Liver (tissue), 9 donors: ENCODE results near the gene FAM181B. TPM values are rescaled to one million over a fixed set of nuclear protein-coding genes. Genes with fewer than 3 reads are reported as not detected.

Source experiments
- DNase-seq: peaks from one replicate; pipeline ENCODE4 v3.0.0-alpha.2; 2017; ENCODE audit warnings: low spot score
- H3K27ac ChIP-seq, 2 donors: one replicate each; pipeline ENCODE4 v1.7.0; 2013; ENCODE audit warnings: inconsistent platforms in 2 of 2, low read length in 2 of 2, control low read depth in 1 of 2, low read depth in 1 of 2, mild to moderate bottlenecking in 1 of 2
- H3K27me3 ChIP-seq, 4 donors: one replicate each; pipeline versions ENCODE4 v1.6.1 to v1.7.0; 2013; ENCODE audit warnings: low read length in 3 of 4, inconsistent platforms in 1 of 4, mild to moderate bottlenecking in 1 of 4, moderate library complexity in 1 of 4; ENCODE audit not compliant: control insufficient read depth in 4 of 4, insufficient read depth in 4 of 4
- H3K36me3 ChIP-seq, 4 donors: one replicate each; pipeline versions ENCODE4 v1.6.1 to v1.7.0; 2013; ENCODE audit warnings: low read length in 3 of 4, mild to moderate bottlenecking in 3 of 4, low read depth in 1 of 4, moderate library complexity in 1 of 4; ENCODE audit not compliant: control insufficient read depth in 4 of 4, insufficient read depth in 3 of 4
- H3K4me1 ChIP-seq, 4 donors: one replicate each; pipeline versions ENCODE4 v1.6.1 to v1.7.0; 2013; ENCODE audit warnings: low read length in 3 of 4, mild to moderate bottlenecking in 3 of 4, moderate library complexity in 1 of 4; ENCODE audit not compliant: control insufficient read depth in 4 of 4, insufficient read depth in 4 of 4
- H3K4me3 ChIP-seq, 3 donors: one replicate each; pipeline versions ENCODE4 v1.6.1 to v1.7.0; 2013; ENCODE audit warnings: low read length in 3 of 3, control low read depth in 1 of 3, low read depth in 1 of 3, mild to moderate bottlenecking in 1 of 3
- H3K9ac ChIP-seq, 2 donors: one replicate each; pipeline ENCODE4 v1.7.0; 2013; ENCODE audit warnings: low read length in 2 of 2, mild to moderate bottlenecking in 2 of 2, moderate library complexity in 2 of 2, control low read depth in 1 of 2, low read depth in 1 of 2
- H3K9me3 ChIP-seq, 4 donors: one replicate each; pipeline versions ENCODE4 v1.6.1 to v1.7.0; 2013; ENCODE audit warnings: low read length in 3 of 4; ENCODE audit not compliant: control insufficient read depth in 4 of 4
- EGR1 ChIP-seq, 2 donors: IDR thresholded peaks; 2 replicates each; pipeline ENCODE4 v1.6.1; 2016 to 2018; ENCODE audit warnings: antibody characterized with exemption in 2 of 2, low read depth in 2 of 2
- FOXA2 ChIP-seq: IDR thresholded peaks from 2 replicates; pipeline ENCODE4 v1.6.1; 2016; ENCODE audit warnings: antibody characterized with exemption
- GABPA ChIP-seq, 2 donors: IDR thresholded peaks in 1 of 2; conservative IDR thresholded peaks in 1 of 2; 2 replicates each; pipeline ENCODE4 v1.6.1; 2016; ENCODE audit warnings: antibody characterized with exemption in 2 of 2, mild to moderate bottlenecking in 1 of 2, moderate library complexity in 1 of 2
- HNF4A ChIP-seq, 2 donors: conservative IDR thresholded peaks; 2 replicates each; pipeline ENCODE4 v1.6.1; 2016; ENCODE audit warnings: antibody characterized with exemption in 2 of 2, mild to moderate bottlenecking in 2 of 2
- HNF4G ChIP-seq: IDR thresholded peaks from 2 replicates; pipeline ENCODE4 v1.6.1; 2016; ENCODE audit warnings: antibody characterized with exemption
- JUND ChIP-seq, 2 donors: IDR thresholded peaks; 2 replicates each; pipeline ENCODE4 v1.6.1; 2016; ENCODE audit warnings: antibody characterized with exemption in 2 of 2
- NR2F2 ChIP-seq: IDR thresholded peaks from 2 replicates; pipeline ENCODE4 v1.6.1; 2016; ENCODE audit warnings: antibody characterized with exemption
- RAD21 ChIP-seq, 2 donors: IDR thresholded peaks; 2 replicates each; pipeline ENCODE4 v1.6.1; 2016; ENCODE audit warnings: antibody characterized with exemption in 2 of 2, mild to moderate bottlenecking in 2 of 2
- RXRA ChIP-seq, 2 donors: IDR thresholded peaks; 2 replicates each; pipeline ENCODE4 v1.6.1; 2017 to 2018; ENCODE audit warnings: antibody characterized with exemption in 2 of 2, mild to moderate bottlenecking in 1 of 2
- SP1 ChIP-seq: IDR thresholded peaks from 2 replicates; pipeline ENCODE4 v1.6.1; 2018; ENCODE audit warnings: antibody characterized with exemption, mild to moderate bottlenecking
- TAF1 ChIP-seq: conservative IDR thresholded peaks from 2 replicates; pipeline ENCODE4 v1.6.1; 2016; ENCODE audit warnings: antibody characterized with exemption, mild to moderate bottlenecking
- YY1 ChIP-seq: IDR thresholded peaks from 2 replicates; pipeline ENCODE4 v1.6.1; 2016; ENCODE audit warnings: antibody characterized with exemption, mild to moderate bottlenecking
- polyA plus RNA-seq, 2 donors: library from polyadenylated mRNA; stranded (reverse) in 1 of 2; unstranded in 1 of 2; fragments of 200-250 nt in 1 of 2; fragments of >200 nt in 1 of 2; fragmentation: Nextera tagmentation in 1 of 2; extraction: Ambion mirVana in 1 of 2; gene quantifications; one replicate each; pipeline versions ENCODE4 v1.2.1 to v1.2.3, GENCODE V29; 2013 to 2015
- total RNA-seq, 2 donors: library from RNA; depleted of rRNA; stranded (reverse); fragments of >200 nt; gene quantifications; one replicate each; pipeline ENCODE4 v1.2.3, GENCODE V29; 2014
- TF ChIP-seq, protein P1 (sequence below): IDR thresholded peaks from 2 replicates; pipeline ENCODE4 v1.6.1; 2016; ENCODE audit warnings: antibody characterized with exemption, mild to moderate bottlenecking
- TF ChIP-seq, protein P2 (sequence below): IDR thresholded peaks from 2 replicates; pipeline ENCODE4 v1.6.1; 2016; ENCODE audit warnings: antibody characterized with exemption
- TF ChIP-seq, protein P3 (sequence below): fragments of 150-350 bp; IDR thresholded peaks from 2 replicates; pipeline ENCODE4 v1.5.1; 2017; ENCODE audit warnings: improper control_type of control experiment, low read depth, low read length; ENCODE audit not compliant: missing input control
- TF ChIP-seq, protein P4 (sequence below): IDR thresholded peaks from 2 replicates; pipeline ENCODE4 v1.6.1; 2016; ENCODE audit warnings: antibody characterized with exemption
- TF ChIP-seq, protein P5 (sequence below): IDR thresholded peaks from 2 replicates; pipeline ENCODE4 v1.6.1; 2016; ENCODE audit warnings: antibody characterized with exemption
- donor health status: healthy.
- donor health status: healthy.
- donor health status: healthy.
- donor health status: healthy.
- donor health status: healthy.

FAM181B gene
- total and polyA plus RNA-seq, 4 donors: under 0.01 to 0.03 TPM; not detected in 2

DNA sequence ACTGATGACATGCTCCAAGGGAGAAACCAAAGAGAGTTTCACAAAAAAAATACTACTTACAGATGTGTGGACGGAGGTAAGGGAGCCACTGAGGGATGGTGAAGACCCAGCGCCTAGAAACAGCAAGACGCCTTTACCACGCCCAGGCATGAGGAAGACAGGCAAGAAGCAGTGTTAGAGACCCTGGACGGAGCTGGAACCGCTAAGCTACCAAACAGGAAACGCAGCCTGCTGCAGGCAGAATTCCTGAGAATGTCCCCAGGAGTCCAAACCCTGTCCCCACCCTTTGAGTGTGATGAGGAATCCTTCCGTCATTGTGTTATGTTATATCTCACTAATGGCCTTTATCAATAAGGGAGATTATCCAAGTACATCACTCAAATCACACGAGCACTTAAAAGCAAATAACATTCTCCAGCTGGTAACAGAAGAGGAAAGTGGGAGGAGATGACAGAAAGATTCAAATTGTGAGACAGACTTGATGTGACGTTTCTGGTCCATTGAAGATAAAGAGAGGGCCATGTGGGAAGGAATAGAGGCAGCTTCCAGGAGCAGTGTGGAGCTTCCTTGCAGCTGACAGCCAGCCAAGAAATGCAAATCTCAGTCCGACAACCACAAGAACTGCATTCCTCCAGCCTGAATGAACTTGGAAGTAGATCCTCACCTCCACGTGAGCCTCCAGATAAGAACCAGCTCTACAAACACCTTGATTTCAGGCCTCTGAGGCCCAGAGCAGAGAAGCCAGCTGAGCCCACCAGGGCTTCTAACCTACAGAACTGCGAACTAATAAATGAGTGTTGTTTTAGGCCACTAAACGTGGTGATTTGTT lies 19.1 kb downstream of the FAM181B start (continued):
- TF ChIP-seq, protein P1, sequence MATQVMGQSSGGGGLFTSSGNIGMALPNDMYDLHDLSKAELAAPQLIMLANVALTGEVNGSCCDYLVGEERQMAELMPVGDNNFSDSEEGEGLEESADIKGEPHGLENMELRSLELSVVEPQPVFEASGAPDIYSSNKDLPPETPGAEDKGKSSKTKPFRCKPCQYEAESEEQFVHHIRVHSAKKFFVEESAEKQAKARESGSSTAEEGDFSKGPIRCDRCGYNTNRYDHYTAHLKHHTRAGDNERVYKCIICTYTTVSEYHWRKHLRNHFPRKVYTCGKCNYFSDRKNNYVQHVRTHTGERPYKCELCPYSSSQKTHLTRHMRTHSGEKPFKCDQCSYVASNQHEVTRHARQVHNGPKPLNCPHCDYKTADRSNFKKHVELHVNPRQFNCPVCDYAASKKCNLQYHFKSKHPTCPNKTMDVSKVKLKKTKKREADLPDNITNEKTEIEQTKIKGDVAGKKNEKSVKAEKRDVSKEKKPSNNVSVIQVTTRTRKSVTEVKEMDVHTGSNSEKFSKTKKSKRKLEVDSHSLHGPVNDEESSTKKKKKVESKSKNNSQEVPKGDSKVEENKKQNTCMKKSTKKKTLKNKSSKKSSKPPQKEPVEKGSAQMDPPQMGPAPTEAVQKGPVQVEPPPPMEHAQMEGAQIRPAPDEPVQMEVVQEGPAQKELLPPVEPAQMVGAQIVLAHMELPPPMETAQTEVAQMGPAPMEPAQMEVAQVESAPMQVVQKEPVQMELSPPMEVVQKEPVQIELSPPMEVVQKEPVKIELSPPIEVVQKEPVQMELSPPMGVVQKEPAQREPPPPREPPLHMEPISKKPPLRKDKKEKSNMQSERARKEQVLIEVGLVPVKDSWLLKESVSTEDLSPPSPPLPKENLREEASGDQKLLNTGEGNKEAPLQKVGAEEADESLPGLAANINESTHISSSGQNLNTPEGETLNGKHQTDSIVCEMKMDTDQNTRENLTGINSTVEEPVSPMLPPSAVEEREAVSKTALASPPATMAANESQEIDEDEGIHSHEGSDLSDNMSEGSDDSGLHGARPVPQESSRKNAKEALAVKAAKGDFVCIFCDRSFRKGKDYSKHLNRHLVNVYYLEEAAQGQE: no peak

DNA sequence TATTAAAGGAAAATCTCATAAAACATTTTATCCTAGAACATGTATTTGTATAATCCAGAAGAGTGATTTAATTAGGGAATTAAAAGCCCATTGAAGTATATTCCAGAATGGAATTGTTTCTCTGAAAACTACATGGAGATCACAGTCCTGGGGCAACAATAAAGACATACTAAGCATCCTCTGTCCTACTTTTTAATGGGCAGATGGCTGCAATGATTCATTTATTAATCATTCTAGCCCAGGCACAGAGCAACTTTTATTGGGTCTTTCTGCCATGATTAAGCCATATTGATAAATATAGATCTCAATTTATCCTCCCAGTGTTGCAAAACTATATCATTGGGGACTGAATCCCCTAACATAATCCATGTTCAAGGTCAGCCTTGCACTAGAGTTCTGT lies 22.0 kb downstream of the FAM181B start:
- H3K9me3 ChIP-seq: no peaks in the 10 kb centered on the region
- TF ChIP-seq RAD21 (IDR thresholded peaks at IDR 0.05) (no peak), GABPA (IDR thresholded peaks at IDR 0.05 in 1 of 2, conservative IDR thresholded peaks at IDR 0.05 in 1 of 2) (no peak), JUND (IDR thresholded peaks at IDR 0.05) (no peak), RXRA (IDR thresholded peaks at IDR 0.05) (no peak), FOXA2 (no peak), SP1 (no peak), HNF4G (no peak), NR2F2 (no peak), EGR1 (IDR thresholded peaks at IDR 0.05; ENCODE audit: low read depth in 2 of 2) (no peak), TAF1 (no peak), YY1 (no peak), HNF4A (conservative IDR thresholded peaks at IDR 0.05) (no peak)
- TF ChIP-seq, protein P2, sequence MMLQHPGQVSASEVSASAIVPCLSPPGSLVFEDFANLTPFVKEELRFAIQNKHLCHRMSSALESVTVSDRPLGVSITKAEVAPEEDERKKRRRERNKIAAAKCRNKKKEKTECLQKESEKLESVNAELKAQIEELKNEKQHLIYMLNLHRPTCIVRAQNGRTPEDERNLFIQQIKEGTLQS: no peak
- TF ChIP-seq, protein P3, sequence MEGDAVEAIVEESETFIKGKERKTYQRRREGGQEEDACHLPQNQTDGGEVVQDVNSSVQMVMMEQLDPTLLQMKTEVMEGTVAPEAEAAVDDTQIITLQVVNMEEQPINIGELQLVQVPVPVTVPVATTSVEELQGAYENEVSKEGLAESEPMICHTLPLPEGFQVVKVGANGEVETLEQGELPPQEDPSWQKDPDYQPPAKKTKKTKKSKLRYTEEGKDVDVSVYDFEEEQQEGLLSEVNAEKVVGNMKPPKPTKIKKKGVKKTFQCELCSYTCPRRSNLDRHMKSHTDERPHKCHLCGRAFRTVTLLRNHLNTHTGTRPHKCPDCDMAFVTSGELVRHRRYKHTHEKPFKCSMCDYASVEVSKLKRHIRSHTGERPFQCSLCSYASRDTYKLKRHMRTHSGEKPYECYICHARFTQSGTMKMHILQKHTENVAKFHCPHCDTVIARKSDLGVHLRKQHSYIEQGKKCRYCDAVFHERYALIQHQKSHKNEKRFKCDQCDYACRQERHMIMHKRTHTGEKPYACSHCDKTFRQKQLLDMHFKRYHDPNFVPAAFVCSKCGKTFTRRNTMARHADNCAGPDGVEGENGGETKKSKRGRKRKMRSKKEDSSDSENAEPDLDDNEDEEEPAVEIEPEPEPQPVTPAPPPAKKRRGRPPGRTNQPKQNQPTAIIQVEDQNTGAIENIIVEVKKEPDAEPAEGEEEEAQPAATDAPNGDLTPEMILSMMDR: no peak
- TF ChIP-seq, protein P4, sequence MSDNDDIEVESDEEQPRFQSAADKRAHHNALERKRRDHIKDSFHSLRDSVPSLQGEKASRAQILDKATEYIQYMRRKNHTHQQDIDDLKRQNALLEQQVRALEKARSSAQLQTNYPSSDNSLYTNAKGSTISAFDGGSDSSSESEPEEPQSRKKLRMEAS: no peak
- TF ChIP-seq, protein P5, sequence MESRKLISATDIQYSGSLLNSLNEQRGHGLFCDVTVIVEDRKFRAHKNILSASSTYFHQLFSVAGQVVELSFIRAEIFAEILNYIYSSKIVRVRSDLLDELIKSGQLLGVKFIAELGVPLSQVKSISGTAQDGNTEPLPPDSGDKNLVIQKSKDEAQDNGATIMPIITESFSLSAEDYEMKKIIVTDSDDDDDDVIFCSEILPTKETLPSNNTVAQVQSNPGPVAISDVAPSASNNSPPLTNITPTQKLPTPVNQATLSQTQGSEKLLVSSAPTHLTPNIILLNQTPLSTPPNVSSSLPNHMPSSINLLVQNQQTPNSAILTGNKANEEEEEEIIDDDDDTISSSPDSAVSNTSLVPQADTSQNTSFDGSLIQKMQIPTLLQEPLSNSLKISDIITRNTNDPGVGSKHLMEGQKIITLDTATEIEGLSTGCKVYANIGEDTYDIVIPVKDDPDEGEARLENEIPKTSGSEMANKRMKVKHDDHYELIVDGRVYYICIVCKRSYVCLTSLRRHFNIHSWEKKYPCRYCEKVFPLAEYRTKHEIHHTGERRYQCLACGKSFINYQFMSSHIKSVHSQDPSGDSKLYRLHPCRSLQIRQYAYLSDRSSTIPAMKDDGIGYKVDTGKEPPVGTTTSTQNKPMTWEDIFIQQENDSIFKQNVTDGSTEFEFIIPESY: no peak
- H3K9ac ChIP-seq: no peak overlapping the region
- peaks cover 0 to 10% (median 1%) of the 10 kb centered on the region in 4 donors for H3K27me3 ChIP-seq
- no peaks in the 10 kb centered on the region for H3K36me3 ChIP-seq
- no peaks in the 10 kb centered on the region for H3K4me1 ChIP-seq
- no peak overlapping the region for H3K4me3 ChIP-seq
- no peak overlapping the region for H3K27ac ChIP-seq
- DNase-seq: no peak
